Measurements from ENCODE around the gene GGT6. TPM values are rescaled to one million over a fixed set of nuclear protein-coding genes. Genes with fewer than 3 reads are reported as not detected.

Gene GGT6
- polyA plus RNA-seq, 1 donor (not counting 4 experiments of a cell fraction or from before 2014, with no cell fraction given): 0.93 TPM

DNA sequence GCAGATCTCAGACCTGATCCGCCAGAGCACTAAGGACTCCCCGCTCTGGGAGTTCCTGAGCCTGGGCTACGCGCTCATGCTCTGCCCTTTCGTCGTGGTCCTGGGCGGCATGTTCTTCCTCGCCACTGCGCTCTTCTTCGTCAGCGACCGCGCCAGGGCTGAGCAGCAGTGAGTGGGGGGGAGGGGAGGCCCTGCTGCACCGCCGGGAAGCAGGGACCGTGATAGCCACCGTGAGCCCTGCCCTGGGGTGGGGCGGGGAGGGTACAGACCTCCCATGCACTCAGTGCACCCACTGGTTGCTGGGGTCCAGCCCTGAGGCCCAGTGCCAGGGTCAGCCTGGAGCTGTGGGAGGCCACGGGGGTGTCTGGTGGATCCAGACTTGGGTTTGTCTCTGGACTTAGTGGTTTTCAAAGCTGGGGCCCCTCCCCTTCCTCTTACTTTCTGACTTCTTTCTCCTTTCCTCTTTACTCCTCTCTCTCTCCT lies 24.1 kb downstream of the GGT6 start:
- H3K9me3 ChIP-seq (ENCODE audit: control insufficient read depth, low read depth, low read length): no peaks in the 10 kb centered on the region
- no peaks in the 10 kb centered on the region for H3K79me2 ChIP-seq (ENCODE audit: control insufficient read depth, insufficient read depth, low read length)
- H4K20me1 ChIP-seq (ENCODE audit: control insufficient read depth, extremely low read depth, insufficient read depth, low read length): peaks cover 9% of the 10 kb centered on the region
- H2AFZ ChIP-seq (ENCODE audit: control insufficient read depth, low read length): no peak overlapping the region
- dilution Hi-C loops (cut with MboI; ENCODE audit: extremely low pct_ligation_motif_present, low sequenced_read_pairs): no loop called here
- H3K27ac ChIP-seq (ENCODE audit: control insufficient read depth, insufficient read depth, low read length): no peak overlapping the region
- H3K36me3 ChIP-seq (ENCODE audit: control insufficient read depth in 2 of 2, extremely low read depth in 1 of 2, insufficient read depth in 2 of 2, low read length in 2 of 2): peaks cover 17 to 24% of the 10 kb centered on the region in 2 experiments
- no peak overlapping the region for H3K9ac ChIP-seq (ENCODE audit: control insufficient read depth, extremely low read depth, insufficient read depth, low read length)
- FAIRE-seq (no peak), DNase-seq (ENCODE audit: low read depth, low spot score) (no peak)
- H3K27me3 ChIP-seq (ENCODE audit: control insufficient read depth, extremely low read depth, insufficient read depth, low read length): peaks cover 14% of the 10 kb centered on the region
- no peaks in the 10 kb centered on the region for H3K9me1 ChIP-seq (ENCODE audit: control insufficient read depth, extremely low read depth, insufficient read depth, low read length)
- no peak overlapping the region for H3K4me2 ChIP-seq (ENCODE audit: control insufficient read depth, extremely low read depth, insufficient read depth, low read depth, low read length)
- TF ChIP-seq EZH2 (IDR thresholded peaks at IDR 0.05; ENCODE audit: low read length): no peak
- TF ChIP-seq, protein P1, sequence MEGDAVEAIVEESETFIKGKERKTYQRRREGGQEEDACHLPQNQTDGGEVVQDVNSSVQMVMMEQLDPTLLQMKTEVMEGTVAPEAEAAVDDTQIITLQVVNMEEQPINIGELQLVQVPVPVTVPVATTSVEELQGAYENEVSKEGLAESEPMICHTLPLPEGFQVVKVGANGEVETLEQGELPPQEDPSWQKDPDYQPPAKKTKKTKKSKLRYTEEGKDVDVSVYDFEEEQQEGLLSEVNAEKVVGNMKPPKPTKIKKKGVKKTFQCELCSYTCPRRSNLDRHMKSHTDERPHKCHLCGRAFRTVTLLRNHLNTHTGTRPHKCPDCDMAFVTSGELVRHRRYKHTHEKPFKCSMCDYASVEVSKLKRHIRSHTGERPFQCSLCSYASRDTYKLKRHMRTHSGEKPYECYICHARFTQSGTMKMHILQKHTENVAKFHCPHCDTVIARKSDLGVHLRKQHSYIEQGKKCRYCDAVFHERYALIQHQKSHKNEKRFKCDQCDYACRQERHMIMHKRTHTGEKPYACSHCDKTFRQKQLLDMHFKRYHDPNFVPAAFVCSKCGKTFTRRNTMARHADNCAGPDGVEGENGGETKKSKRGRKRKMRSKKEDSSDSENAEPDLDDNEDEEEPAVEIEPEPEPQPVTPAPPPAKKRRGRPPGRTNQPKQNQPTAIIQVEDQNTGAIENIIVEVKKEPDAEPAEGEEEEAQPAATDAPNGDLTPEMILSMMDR (optimal IDR thresholded peaks at IDR 0.05 in 1 of 3, IDR thresholded peaks at IDR 0.05 in 1 of 3, conservative IDR thresholded peaks at IDR 0.05 in 1 of 3; ENCODE audit: extremely low read depth in 1 of 3, insufficient read depth in 2 of 3, low read length in 3 of 3): no peak
- no peak overlapping the region for H3K4me3 ChIP-seq (ENCODE audit: control insufficient read depth in 2 of 3, extremely low read depth in 1 of 3, insufficient read depth in 2 of 3, low read depth in 1 of 3, low read length in 3 of 3)
- H3K4me1 ChIP-seq (ENCODE audit: control insufficient read depth, extremely low read depth, insufficient read depth, low read length): no peaks in the 10 kb centered on the region

DNA sequence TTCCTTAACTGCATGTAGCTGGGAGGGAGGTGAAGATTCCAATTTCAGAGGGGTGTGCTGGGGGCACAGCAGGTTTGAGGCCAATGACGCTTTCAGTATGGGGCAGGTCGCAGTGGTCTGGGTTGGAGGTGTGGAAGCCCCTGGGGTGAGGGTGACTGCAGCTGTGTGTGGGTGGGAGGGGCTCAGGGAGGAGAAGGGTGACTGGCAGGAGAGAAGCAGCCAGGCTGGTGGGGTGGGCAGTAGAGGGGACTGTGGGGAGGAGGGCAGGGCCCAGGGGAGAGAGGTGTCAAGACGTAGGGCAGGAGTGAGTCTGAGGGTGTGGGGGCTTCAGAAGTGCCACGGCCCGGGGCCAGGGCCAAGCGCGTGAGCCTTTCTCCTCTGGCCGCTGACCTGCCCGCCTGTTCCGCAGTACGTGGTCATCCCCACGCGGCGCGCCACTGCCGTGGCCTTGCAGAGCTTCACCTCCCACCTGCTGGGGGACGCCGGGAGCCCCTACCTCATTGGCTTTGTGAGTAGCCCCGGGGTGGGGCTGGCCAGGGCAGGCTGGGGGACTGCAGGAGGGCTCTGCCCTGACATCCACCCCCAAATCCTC lies 24.6 kb downstream of the GGT6 start:
- no peaks in the 10 kb centered on the region for H3K9me1 ChIP-seq (ENCODE audit: control insufficient read depth, extremely low read depth, insufficient read depth, low read length)
- H3K4me1 ChIP-seq (ENCODE audit: control insufficient read depth, extremely low read depth, insufficient read depth, low read length): no peaks in the 10 kb centered on the region
- peaks cover 9% of the 10 kb centered on the region for H4K20me1 ChIP-seq (ENCODE audit: control insufficient read depth, extremely low read depth, insufficient read depth, low read length)
- H3K4me2 ChIP-seq (ENCODE audit: control insufficient read depth, extremely low read depth, insufficient read depth, low read depth, low read length): no peak overlapping the region
- TF ChIP-seq, protein P1 (optimal IDR thresholded peaks at IDR 0.05 in 1 of 3, IDR thresholded peaks at IDR 0.05 in 1 of 3, conservative IDR thresholded peaks at IDR 0.05 in 1 of 3; ENCODE audit: extremely low read depth in 1 of 3, insufficient read depth in 2 of 3, low read length in 3 of 3): no peak
- H3K9me3 ChIP-seq (ENCODE audit: control insufficient read depth, low read depth, low read length): no peaks in the 10 kb centered on the region
- dilution Hi-C loops (cut with MboI; ENCODE audit: extremely low pct_ligation_motif_present, low sequenced_read_pairs): no loop called here
- no peak for DNase-seq (ENCODE audit: low read depth, low spot score)
- no peak overlapping the region for H3K9ac ChIP-seq (ENCODE audit: control insufficient read depth, extremely low read depth, insufficient read depth, low read length)
- no peak overlapping the region for H3K4me3 ChIP-seq (ENCODE audit: control insufficient read depth in 2 of 3, extremely low read depth in 1 of 3, insufficient read depth in 2 of 3, low read depth in 1 of 3, low read length in 3 of 3)
- H3K27ac ChIP-seq (ENCODE audit: control insufficient read depth, insufficient read depth, low read length): no peak overlapping the region
- no peak overlapping the region for H2AFZ ChIP-seq (ENCODE audit: control insufficient read depth, low read length)
- no peaks in the 10 kb centered on the region for H3K79me2 ChIP-seq (ENCODE audit: control insufficient read depth, insufficient read depth, low read length)
- no peak for FAIRE-seq
- peaks cover 15 to 24% of the 10 kb centered on the region in 2 experiments for H3K36me3 ChIP-seq (ENCODE audit: control insufficient read depth in 2 of 2, extremely low read depth in 1 of 2, insufficient read depth in 2 of 2, low read length in 2 of 2)
- H3K27me3 ChIP-seq (ENCODE audit: control insufficient read depth, extremely low read depth, insufficient read depth, low read length): peaks cover 20% of the 10 kb centered on the region

Measured in keratinocyte (primary cell).